Pancreas (tissue), 10 donors: ENCODE results near the gene ARID4B. TPM values are rescaled to one million over a fixed set of nuclear protein-coding genes. Genes with fewer than 3 reads are reported as not detected.
"Not testable (repeated sequence)": the region's sequence is repeated elsewhere in the genome, so short reads cannot be mapped to it uniquely, and the experiment has no call there.

Experiments
- ATAC-seq, 4 donors: fragments of 200-7000 bp; cut with Tn5 transposase; one replicate each; pipeline versions ENCODE4 v1.8.0 to v1.9.1; 2020; ENCODE audit warnings: mild to moderate bottlenecking in 4 of 4, moderate library complexity in 4 of 4
- DNase-seq, 6 donors: peaks; one replicate each; pipeline ENCODE4 v3.0.0-alpha.2; 2020
- FAIRE-seq: peaks from 2 replicates; lab custom pipeline; 2012; peaks lifted over from hg19 to GRCh38; lab: Jason Lieb, UNC
- H3K27ac ChIP-seq, 4 donors: fragments of 200-600 bp; sonication (generic); 1 replicate in 3 of 4; 2 replicates in 1 of 4; pipeline versions ENCODE4 v1.5.0 to v1.8.0; 2020
- H3K27me3 ChIP-seq, 4 donors: fragments of 200-600 bp; one replicate each; pipeline ENCODE4 v1.8.0; 2021
- H3K36me3 ChIP-seq, 3 donors: fragments of 200-600 bp; sonication (generic) in 1 of 3; one replicate each; pipeline versions ENCODE4 v1.5.0 to v1.8.0; 2020 to 2021
- H3K4me1 ChIP-seq, 3 donors: fragments of 200-600 bp; one replicate each; pipeline ENCODE4 v1.8.0; 2021
- H3K4me3 ChIP-seq, 4 donors: fragments of 200-600 bp; sonication (generic) in 2 of 4; one replicate each; pipeline versions ENCODE4 v1.5.0 to v1.8.0; 2020 to 2021
- H3K9me3 ChIP-seq, 4 donors: fragments of 200-600 bp; one replicate each; pipeline ENCODE4 v1.8.0; 2021
- WGBS, 2 donors: extraction: QIAGEN DNeasy Blood & Tissue Kit; methylation state at CpG; one replicate each; pipeline ENCODE4 v1.1.7; 2013; 5-methylcytosine and 5-hydroxymethylcytosine counted together
- intact Hi-C, 3 donors: fragments of 100-400 bp; cut with DNase I; formaldehyde crosslinking; loops; one replicate each; pipeline versions ENCODE4 v1.11.1 to v1.14.2; 2022
- polyA plus RNA-seq, 2 donors: library from polyadenylated mRNA; stranded (reverse); fragments of 200-250 nt; gene quantifications; one replicate each; pipeline ENCODE4 v1.2.3, GENCODE V29; 2013
- total RNA-seq, 6 donors: library from RNA; stranded (reverse); fragmentation: NEBNext Ultra II Directional in 4 of 6; extraction: Animal tissue kit (Norgen Biotek cat#: 25700) in 4 of 6; gene quantifications; one replicate each; pipeline versions ENCODE4 v1.2.1 to v1.2.4, GENCODE V29; 2021 to 2023
- TF ChIP-seq, protein P1 (sequence below), 4 donors: fragments of 200-600 bp; sonication (generic) in 3 of 4; IDR thresholded peaks; one replicate each; pipeline versions ENCODE4 v1.5.0 to v1.8.0; 2021; ENCODE audit warnings: antibody characterized with exemption in 4 of 4
- donor health status: healthy with polysubstance abuse.
- donor health status: DM: no; HTN: no; CAD: no; lungs with moderate emphysema.
- donor health status: DM: no; HTN: no; CAD: no.
- donor health status: control.
- donor health status: control.
- donor health status: Bipolar disorder and iron deficiency.
- donor health status: DM: yes; HTN: yes; CAD: no.
- donor health status: DM: no; HTN: no; CAD: no.
- donor health status: DM: no; HTN: no; CAD: no.
- donor health status: DM: yes; HTN: yes; CAD: no.

Gene ARID4B
- total and polyA plus RNA-seq, 8 donors, result 12.5 to 26.6 (median 16.7) TPM

DNA sequence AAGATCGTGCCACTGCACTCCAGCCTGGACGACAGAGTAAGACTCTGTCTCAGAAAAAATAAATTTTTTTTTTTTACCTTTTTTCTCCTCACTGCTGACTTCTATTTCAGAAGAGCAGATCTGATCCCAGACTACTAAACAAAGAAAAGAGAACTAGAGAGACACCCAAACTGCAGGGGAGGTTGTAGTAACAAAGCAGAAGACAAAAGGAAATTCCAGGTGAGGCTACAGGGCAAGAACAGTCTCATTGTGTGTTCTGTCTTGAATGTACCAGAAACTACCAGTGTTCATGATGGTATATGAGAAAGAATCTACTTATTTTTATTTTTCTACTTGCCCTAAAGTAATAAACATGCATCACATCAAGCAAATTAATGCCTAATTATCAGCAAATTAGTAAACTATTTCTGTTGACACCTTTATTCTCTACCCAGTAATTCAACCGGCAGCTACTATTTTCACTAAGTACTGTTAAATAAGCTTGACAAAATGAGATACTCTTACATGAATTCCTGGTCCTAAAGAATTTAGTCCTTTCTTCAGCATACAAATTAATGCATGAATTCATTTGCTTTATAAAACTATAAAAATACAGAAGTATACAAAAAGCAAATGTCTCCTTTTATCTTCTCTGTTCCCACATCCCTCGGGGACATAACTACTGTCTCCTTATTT lies 40.6 kb downstream of the ARID4B start:
- TF ChIP-seq, protein P1, sequence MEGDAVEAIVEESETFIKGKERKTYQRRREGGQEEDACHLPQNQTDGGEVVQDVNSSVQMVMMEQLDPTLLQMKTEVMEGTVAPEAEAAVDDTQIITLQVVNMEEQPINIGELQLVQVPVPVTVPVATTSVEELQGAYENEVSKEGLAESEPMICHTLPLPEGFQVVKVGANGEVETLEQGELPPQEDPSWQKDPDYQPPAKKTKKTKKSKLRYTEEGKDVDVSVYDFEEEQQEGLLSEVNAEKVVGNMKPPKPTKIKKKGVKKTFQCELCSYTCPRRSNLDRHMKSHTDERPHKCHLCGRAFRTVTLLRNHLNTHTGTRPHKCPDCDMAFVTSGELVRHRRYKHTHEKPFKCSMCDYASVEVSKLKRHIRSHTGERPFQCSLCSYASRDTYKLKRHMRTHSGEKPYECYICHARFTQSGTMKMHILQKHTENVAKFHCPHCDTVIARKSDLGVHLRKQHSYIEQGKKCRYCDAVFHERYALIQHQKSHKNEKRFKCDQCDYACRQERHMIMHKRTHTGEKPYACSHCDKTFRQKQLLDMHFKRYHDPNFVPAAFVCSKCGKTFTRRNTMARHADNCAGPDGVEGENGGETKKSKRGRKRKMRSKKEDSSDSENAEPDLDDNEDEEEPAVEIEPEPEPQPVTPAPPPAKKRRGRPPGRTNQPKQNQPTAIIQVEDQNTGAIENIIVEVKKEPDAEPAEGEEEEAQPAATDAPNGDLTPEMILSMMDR (IDR thresholded peaks at IDR 0.05), result no peak
- peaks cover 5 to 32% (median 31%) of the 10 kb centered on the region in 3 donors for H3K4me1 ChIP-seq
- H3K4me3 ChIP-seq, result no peak overlapping the region

DNA sequence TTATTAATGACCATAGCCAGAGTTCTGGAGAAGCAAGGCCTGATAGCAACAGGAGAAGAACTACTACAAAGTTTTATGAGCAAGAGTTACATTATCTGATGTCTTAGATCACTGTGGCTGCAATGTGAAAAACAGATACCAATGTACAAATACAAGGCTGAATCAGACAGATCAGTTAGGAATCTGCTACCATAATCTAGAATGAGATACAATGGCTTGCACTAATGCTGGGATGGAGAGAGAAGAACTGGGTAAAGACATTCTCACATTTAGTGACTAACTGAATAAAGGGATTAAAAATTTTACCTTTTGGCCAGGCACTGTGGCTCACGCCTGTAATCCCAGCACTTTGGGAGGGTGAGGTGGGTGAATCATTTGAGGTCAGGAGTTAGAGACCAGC lies 41.3 kb downstream of the ARID4B start:
- TF ChIP-seq, protein P1 (IDR thresholded peaks at IDR 0.05), result no peak
- H3K27me3 ChIP-seq, result no peaks in the 10 kb centered on the region
- H3K36me3 ChIP-seq, result no peaks in the 10 kb centered on the region
- H3K4me1 ChIP-seq, result peaks cover 0 to 27% (median 25%) of the 10 kb centered on the region in 3 donors
- DNase-seq (no peak), FAIRE-seq (no peak), ATAC-seq (no peak)
- H3K4me3 ChIP-seq, result no peak overlapping the region
- H3K9me3 ChIP-seq, result no peaks in the 10 kb centered on the region
- H3K27ac ChIP-seq, result no peak overlapping the region
- intact Hi-C loops, result no loop called here
- WGBS, 2 donors, result 83 to 93% methylated on average over 1 of the region's 1 CpG

More for the DNA sequence above, 40.6 kb downstream of the ARID4B start:
- no peak for DNase-seq
- Histone ChIP-seq H3K27me3 (no peaks in the 10 kb centered on the region), H3K9me3 (no peaks in the 10 kb centered on the region), H3K27ac (no peak overlapping the region), H3K36me3 (no peaks in the 10 kb centered on the region)
- intact Hi-C loops, result no loop called here
- 78 to 85% methylated on average over 4 of the region's 4 CpGs for WGBS, 2 donors
- no peak for ATAC-seq
- no peak for FAIRE-seq

DNA sequence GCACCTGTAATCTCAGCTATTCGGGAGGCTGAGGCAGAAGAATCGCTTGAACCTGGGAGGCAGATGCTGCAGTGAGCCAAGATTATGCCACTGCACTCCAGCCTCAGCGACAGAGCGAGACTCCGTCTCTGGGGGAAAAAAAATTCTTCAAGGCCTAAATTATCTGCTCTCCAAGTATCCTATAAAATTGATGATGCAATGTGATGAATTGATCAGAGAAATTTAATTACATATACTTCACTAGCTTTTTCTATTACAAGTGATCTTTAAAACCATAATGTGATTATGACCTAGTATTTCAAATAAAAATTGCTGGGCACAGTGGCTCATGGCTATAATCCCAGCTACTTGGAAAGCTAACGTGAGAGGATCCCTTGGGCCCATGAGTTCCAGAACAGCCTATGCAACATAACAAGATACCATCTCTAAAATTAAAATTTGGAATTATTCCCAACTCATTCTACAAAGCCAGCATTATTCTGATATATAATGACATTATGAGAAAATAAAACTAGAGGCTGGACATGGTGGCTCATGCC lies 43.7 kb downstream of the ARID4B start:
- Histone ChIP-seq H3K27me3 (no peaks in the 10 kb centered on the region), H3K4me3 (no peak overlapping the region), H3K36me3 (no peaks in the 10 kb centered on the region), H3K4me1 (peaks cover 7 to 33% (median 23%) of the 10 kb centered on the region in 3 donors), H3K27ac (no peak overlapping the region), H3K9me3 (no peaks in the 10 kb centered on the region)
- 91 to 95% methylated on average over 6 of the region's 6 CpGs for WGBS, 2 donors
- FAIRE-seq (no peak), DNase-seq (no peak), ATAC-seq (no peak)
- TF ChIP-seq, protein P1 (IDR thresholded peaks at IDR 0.05), result no peak
- intact Hi-C loops, result no loop called here

DNA sequence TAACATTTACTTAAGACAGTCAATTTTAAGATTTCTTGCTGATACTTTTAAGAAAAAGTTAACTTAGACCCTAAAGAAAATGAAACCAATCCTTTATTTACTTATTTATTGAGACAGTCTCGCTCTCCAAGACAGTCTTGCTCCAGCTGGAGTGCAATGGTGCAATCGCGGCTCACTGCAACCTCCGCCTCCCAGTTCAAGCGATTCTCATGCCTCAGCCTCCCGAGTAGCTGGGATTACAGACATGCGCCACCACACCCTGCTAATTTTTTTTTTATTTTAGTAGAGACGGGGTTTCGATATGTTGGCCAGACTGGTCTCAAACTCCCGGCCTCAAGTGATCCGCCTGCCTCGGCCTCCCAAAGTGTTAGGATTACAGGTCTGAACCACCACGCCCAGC lies 44.3 kb downstream of the ARID4B start:
- WGBS, 2 donors, result 96 to 98% methylated on average over 13 of the region's 13 CpGs
- FAIRE-seq, H3K9me3 ChIP-seq, ATAC-seq, H3K27ac ChIP-seq, H3K27me3 ChIP-seq, H3K4me3 ChIP-seq, intact Hi-C loops, H3K36me3 ChIP-seq, DNase-seq: not testable (repeated sequence)
- H3K4me1 ChIP-seq, result peaks cover 10 to 36% (median 23%) of the 10 kb centered on the region in 3 donors

DNA sequence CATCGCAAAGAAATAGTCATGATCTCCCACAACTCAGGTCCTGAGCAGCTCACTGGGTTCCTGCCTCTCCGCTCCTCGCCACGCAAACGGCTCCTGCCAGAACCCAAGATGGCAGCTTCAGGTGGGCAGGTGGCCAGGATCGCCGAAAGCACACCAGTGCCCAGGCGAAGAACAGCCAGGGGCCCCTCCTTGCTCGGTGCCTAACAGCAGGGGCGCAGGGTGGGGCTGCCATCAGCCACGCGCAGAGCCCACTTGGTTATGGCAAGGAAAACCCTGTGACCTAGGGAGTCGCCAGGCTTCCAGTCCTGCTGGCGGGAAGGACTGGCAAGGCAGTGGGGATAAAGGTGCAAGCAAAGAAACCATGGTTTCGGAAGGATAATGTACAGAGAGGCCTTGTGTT lies 47.5 kb downstream of the ARID4B start:
- FAIRE-seq (no peak), DNase-seq (peak in 2 of 6 donors; percentile 56 to 64), ATAC-seq (no peak)
- intact Hi-C loops, result no loop called here
- Histone ChIP-seq H3K9me3 (no peaks in the 10 kb centered on the region), H3K27ac (peak overlapping the region; percentile 35 to 84 (median 52)), H3K4me1 (peaks cover 21 to 39% (median 35%) of the 10 kb centered on the region in 3 donors), H3K27me3 (no peaks in the 10 kb centered on the region), H3K36me3 (no peaks in the 10 kb centered on the region), H3K4me3 (no peak overlapping the region)
- TF ChIP-seq, protein P1 (IDR thresholded peaks at IDR 0.05), result no peak
- whole genome bisulfite sequencing, 2 donors, result 96% methylated on average over 15 of the region's 15 CpGs
